CD4-positive, alpha-beta T cell treated with Interleukin-17A for 1 hour (primary cell): ENCODE measurements around the gene RALGPS1.

Experiments used
- DNase-seq: peaks from one replicate; pipeline ENCODE4 v3.0.0-alpha.2; 2020

RALGPS1 gene

DNA sequence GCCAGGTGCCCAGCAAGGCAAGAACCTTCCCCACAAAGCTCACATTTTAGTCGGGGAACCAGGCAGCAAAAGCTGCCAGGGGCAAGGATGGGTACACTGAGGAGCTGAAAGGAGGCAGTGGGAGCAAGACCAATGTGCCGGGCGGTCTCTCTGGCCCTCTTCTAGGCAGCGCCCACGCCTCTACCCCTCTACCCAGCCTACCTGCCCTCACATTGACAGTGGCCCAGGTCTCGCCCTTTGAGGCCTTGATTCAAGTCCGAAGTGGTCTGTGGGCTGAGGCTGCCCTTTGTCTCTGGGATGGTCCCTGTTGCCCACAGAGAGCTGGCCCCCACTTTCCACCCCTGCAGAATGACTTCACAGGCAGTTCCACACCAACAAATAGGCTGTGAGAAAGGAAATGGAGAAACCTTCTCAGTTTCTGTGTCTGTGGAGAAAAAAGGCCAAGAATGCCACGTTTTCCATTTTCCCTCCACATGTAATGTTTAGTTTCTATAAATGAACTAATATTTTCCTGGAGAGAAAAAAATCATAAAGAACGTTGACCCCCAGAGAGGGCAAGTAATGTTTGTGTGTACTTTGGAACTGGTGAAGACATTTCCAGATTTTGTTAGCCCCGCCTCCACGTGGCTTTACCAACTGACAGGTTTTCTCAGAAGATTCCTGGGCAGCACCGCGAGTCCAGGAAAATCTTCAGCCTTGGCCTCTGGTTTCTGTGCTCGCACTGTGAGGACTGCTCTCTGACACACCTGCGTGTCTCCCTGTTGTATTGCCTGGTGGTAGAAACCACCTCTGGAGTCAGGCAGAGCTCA is 265.3 kb downstream of the RALGPS1 start:
- no peak for DNase-seq

DNA sequence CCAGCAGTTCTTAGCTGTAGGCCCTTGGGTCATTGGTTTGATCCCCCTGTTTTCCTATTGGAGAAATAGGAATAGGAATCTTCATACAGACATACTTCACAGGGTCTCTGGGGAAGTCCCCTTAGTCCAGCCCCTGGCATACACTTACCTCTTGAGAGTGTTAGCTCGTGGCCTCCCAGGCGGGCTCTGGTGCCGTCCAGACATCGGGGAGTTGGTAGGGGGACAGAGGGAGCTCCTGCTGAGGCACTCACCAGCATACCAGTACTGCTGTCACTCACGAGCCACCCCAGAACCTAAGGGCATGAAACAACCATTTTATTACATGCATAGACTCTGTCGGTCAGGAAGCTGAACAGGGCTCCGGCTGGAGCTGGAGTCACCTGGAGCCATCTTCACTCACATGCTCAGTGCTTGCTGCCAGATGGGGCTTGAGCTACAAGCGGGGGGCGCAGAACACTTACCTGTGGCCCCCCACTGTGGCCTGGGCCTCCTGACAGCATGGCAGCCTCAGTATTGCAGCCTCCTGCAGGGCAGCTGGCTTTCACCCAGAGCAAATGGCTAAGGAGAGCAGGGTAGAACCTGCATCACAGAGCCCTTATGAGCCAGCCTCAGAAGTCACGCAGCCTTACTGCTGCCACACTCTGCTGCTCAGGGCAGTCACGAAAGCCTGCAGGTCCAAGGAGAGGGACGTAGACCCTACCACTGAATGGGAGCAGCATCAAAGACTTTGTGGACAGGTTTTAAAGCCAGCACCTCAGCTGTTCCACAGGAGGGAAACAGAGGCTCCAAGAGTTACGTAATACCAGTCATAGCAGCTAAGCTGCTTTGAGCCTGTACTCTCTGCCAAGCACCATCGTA is 266.1 kb downstream of the RALGPS1 start:
- no peak for DNase-seq

DNA sequence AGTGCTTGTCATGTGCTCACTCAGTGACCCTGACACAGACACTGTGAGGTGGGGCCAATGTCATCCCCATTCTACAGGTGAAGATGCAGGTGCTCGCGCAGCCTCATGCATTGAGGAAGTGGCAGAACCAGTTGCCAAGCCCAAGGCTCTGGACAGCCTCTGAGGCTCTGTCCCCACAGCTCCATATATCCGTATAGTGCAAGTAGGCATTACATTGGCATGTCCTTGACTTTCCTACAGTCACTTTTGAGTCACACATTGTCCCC is 266.7 kb downstream of the RALGPS1 start:
- no peak for DNase-seq

DNA sequence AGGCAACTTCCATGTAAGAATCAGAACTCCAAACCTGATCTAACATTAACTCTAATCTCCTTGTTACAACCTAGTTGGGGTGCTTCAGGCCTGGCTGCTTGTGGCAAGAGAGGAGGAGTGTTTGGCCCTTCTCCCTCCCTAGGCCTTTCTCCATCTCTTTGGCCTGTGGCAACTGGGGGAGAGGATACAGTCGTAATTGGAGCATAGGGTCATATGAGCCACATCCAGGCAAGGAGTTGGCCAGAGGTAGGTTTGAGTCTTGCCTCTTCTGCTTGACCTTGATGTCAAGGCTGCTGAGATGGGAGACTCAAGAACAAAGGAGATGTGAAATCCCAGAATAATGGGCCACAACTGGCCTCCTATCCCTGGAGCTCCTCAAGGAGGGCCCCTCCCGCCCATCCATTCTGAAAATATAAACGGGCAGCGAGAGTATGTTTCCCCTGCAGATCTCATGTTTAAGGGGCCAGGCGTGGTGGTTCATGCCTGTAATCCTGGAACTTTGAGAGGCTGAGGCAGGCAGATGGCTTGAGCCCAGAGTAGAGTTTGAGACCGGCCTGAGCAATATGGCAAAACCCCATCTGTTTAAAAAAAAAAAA is 267.1 kb downstream of the RALGPS1 start:
- no peak for DNase-seq

DNA sequence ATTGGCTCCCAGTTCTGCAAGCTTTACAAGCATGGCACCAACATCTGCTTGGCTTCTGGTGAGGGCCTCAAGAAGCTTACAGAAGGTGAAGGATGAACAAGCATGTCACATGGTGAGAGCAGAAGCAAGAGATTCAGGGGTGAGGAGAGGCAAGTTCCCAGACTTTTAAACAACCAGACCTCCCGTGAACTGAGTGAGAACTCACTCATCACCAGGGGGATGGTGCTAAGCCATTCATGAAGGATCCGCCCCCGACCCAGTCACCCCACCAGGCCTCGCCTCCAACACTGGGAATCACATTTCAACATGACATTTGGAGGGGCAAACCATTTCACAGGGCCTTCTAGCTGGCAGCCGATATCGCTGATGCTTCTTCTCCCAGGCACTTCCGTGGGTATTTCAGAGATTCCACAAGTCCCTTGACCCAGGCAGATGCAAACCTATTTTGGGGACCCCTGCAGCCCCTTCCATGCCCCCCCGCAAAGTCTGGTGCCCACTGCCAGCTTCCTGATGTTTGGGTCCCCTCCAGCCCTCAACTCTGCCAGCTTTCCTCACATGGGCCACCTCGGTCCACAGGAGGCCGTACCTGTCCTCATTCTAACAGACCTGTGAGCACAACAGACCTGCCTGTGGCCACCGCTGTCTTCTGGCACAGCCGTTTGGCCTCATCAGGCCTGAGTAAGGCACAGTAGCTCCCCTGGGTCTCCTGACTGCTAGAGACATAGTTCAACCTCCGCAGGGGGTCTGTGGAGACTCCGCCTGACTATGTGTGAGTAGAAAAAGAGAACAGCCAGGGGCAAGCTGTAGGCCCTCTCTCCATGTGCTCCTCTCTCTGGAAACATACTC is 268.5 kb downstream of the RALGPS1 start:
- no peak for DNase-seq

DNA sequence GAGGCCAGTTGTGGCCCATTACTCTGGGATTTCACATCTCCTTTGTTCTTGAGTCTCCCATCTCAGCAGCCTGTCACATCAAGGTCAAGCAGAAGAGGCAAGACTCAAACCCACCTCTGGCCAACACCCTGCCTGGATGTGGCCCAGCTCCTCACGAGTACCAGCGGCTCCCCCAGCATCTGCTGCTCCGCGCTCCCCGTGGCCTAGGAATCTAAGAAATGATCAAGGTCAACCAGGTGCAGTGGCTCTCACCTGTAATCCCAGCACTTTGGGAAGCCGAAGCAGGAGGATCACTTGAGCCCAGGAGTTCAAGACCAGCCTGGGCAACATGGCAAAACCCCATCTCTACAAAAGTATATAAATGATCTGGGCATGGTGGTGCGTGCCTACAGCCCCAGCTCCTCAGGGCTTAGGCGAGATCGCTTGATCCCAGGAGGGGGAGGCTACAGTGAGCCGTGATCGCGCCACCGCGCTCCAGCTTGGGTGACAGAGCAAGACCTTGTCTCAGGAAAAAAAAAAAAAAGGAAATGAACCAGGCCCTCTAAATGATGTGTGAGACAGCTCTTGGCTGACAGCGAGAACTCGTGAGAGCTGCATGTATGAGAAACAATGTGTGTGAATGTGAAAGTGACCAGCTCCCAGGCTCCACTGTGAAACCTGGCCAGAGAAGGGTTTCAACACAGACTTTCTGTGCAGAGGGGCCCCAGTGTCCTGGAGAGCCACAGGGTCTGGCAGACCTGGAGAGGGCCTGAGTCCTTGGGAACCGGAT is 269.4 kb downstream of the RALGPS1 start:
- no peak for DNase-seq

DNA sequence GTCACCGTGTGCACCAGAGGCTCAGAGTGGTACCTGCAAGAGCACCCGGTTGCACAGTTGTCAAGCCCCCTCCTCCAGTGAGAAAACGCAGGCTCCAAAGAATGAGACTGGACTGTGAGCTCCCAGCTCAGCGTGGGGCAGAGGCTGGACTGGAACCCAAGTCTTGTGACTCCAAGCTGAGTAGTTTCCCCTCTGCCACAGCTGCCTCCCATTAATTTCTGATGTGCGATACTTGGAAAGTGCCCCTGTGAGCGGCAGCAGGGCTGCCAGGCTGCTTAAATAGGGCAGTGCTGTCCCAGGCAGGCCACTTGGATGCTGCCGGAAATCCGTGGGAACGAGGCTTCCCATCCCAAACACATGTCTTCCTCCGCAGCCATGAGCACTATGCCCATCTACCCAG is 270.1 kb downstream of the RALGPS1 start:
- DNase-seq: no peak

DNA sequence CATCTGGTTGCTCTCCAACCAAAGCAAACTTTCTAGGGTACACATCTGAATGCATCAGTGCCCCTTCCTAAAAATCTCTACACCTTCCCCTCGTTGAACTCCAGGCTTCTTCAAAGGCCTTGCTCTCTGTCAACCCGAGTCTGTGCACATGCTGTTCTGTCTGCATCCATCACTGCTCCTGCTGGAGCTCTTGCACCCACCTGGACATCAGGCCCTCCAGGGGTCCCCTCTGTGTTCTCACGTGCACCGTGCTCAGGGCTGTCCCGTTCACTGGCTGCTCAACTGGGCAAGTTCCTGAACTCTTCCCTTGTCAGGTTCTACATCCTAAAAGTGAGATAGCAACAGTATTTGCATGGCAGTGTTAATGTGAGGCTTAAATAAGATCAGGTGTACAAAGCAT is 270.6 kb downstream of the RALGPS1 start:
- DNase-seq: no peak

DNA sequence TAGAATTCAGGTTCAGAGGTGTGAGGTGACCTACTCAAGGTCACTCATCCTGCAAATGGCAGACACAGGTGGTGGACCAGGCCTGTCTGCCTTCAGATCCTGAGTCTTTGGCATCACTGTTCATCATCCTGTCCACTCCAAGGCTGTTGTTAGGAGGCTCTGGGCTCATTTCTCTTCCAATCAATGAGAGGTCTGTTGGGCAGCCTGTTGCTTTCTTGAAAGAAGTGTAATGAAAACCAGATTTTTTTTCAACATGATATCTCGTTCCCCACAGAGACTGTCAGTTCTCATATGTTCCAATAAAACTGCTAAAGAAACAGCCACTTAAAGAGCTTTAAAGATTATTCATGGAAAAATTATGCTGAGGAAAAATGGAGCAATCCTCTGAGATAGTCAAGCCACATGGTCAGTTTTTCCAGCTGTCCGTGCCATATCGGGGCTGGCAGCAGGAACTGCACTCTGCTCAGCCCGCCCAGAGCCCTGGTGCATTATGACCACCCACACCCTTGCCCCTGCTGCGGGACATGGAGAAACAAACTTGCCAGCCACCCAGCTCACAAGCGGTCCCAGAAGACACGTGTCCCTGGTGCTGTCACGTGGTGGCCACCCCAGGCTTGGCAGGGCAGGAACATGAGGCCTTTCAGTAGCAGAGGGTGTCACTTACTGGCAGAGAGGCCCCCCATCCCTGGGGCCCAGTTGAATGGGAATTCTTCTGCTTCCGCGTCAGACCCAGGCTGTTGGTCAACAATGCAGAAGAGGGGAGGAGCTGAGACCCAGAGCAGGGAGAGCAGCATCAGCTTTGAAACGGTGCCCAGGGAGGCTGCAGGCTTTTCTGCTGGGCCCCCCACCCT is 271.6 kb downstream of the RALGPS1 start:
- no peak for DNase-seq

DNA sequence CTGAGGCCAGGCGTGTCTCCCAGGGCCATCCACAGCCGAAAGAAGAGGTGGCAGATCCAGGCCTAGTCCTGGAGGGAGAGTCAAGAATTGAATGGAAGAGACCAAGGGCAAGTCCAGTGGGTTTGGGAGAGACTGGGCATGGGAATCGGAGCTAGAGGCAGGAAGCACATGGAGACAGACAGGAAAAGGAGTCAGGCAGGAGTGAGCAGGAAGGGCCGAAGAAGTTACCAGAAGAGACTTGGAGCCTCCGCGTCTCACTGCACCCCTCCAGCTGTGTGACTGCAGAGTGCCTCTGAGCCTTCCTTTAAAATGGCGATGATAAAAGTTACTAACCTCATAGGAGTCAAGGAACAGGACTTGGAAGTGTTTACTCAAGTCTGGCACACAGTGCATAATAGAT is 272.2 kb downstream of the RALGPS1 start:
- no peak for DNase-seq

DNA sequence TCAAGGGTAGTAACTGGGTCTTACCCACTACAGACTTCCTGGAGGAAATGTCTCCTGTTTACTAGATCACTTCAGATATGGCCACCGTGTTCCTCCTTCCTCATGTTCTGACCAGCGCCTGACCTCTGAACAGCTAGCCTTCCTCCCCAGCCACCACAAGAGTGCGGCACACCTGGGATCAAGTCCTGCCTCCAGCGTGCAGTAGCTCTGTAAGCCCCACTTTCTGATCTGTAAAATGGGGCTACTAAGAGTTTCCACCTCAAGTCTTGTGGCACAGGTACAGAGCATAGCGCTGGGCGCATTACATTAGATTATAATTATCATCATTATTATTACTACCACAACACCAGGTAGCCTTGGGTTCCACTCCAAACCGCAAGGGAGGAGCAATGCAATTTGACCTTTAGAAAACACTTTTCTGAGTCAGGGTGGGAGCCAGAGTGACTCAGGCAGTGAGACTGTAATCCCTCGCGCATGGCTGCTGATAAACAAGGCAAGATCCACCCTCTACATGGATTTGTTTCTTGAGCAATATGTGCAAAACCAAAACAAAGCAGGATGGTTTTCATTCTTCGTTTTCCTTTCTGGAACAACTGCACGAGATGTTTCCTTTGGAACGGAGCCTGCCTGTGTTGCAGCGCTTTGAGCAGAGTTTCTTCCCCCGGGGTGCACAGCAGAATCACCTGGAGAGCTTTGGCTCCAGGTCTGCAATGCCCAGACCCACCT is 272.8 kb downstream of the RALGPS1 start:
- DNase-seq: no peak

DNA sequence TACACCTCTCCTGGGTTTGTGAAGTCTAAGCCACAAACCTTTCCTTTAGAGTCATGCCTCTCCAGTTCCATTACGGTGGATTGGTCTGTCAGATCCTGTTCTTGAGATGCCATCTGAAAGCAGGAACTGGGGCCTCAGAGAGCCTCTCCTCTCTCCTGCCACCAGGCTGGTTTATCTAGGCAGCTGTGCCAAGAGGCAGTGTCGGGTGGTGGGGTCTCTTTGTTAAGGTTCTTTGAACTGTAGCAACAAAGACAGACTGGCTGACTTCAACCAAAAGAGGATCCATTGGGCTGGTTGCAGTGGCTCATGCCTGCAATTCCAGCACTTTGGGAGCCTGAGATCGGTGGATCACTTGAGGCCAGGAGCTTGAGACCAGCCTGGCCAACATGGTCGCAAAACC is 273.8 kb downstream of the RALGPS1 start:
- no peak for DNase-seq

DNA sequence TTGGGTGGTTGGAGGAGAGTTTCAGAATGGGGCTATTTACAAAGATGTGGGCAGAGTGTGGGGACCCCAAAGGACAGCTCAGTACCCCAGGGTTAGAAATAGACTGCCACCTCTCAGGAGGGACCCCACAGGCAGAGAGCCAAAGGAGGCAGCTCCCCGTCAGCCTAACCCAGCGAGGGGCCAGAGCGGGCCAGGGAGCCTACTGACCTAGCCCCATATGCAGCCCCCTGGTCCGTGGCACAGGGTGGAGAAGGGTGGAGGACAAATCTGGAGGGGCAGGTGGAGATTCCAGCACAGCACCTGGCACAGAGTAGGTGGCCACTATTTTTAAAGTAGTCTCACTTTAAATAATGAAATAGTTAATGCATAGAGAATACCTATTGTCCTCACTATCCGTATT is 275.0 kb downstream of the RALGPS1 start:
- DNase-seq: no peak

DNA sequence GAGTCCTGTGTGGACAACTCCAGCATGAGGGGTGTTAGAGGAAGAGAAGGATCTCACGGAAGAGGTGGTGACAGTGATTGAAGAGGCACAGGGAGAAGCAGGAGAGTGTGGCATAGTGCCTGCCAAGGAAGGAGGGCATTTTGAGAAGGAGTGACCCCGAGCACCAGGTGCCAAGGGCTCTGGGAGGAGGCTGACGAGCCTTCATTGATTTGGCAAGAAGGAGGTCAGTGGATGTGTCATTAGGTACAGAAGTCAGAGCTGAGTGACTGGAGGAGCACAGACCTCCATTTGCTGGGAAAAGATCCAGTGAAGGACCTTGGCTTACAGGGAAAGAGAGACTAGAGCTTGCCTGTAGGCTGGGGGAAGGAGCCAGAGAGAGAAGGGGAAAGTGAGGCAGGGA is 278.2 kb downstream of the RALGPS1 start:
- DNase-seq: no peak

DNA sequence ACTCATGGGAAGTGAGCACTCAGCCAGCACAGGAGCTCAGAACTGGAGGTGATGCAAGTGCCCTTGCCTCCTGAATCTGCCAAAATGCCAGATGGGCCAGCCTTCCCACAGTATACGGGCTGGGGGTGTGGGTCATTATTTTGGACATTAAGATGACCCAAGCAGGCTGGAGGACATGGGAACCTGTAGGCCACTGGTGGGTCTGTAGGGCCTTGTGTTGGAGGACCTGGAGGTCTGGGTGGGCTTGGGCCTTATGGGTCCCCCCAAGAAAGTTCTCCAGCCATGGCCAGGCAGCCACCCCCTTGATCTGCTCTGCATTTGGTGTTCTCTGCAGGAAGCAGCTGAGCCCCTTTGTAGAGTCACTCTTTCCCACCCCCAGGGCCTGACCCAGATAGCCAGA is 278.9 kb downstream of the RALGPS1 start:
- no peak for DNase-seq

DNA sequence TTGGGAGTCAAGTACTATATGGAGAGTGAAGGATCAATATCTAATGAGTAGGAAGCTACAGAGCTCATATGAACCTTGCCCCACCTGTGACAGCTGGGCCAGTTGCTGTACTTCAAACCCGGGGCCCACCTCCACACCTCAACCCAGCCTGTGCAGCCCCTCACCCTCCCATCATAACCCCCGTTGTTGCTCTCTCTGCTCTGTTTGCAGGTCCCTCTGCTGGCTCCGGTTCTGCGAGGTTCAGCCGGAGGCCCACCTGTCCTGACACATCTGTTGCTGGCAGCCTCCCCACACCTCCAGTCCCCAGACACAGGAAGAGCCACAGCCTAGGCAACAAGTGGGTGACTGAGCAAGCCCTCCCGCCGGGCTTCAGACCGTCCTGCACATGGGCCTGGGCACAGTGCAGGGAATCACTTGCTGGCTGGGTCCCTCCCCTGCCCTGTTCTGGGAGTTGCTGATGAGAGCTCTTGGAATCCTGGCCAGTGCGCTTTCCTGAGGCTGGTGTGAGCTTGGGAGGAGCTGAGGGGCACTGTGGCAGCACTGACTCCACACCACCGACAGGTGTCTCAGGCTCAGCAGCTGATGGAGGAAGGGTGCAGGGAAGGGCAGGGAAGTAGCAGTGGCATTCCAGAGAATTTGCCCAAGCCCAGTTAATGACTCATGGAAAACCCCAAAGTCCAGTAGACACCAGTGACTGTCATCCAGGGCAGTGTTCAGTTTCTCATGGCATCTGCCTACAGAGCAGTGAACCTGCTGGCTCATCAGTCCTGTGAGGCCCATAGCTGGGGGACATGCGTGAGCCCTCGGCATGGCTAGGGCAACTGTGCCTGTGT is 280.5 kb downstream of the RALGPS1 start:
- DNase-seq: no peak

DNA sequence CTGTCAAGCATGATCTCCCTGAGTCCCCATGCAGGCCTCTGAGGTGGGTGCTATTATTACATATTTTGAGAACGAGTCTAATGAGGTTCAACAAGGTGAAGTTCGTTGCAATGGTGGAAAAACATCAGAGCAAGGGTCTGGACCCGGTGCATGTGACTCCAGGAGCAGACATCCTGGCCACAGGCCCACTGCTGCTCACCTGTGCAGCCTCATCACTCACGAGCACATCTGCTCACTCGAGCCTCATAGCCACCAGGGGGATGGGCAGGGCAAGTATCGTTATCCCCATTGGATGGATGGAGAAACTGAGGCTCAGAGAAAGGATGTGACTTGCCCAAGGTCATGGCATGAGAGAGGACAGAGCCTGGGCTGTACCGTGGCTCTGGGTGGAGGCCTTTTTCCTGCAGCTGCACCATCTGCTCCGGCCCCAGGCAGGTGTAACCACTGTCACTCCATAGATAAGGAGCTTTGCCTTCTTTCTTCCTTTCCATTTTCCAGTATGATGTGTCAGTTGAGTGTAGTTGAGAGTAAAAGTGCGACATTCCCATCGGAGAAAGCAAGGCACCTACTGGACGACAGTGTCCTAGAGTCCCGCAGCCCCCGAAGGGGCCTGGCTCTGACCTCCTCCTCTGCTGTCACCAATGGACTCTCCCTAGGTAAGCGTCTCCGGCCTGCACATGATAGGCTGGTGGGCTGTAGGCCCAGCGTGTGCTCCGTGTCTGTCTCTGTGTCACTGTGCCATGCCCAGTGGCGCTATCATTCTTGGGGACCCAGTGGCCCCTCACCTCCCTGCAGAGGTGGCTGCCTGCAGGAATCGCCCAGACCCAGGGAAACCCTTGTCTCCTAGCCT is 281.6 kb downstream of the RALGPS1 start:
- DNase-seq: no peak

DNA sequence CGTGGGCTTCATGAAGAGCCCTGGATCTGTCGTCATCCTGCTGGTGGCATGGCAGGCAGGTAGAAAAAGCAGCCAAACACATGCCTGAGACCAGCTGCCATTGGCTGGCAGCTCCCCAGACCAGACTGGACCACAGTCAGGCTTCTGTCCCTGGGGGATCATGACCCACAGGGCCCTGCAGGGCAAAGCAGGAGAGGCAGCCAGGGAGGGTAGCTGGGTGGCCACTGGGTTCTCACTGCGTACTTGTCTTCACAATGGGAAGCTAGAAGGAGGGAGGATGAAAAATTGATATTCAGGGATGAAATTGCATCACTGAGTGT is 282.2 kb downstream of the RALGPS1 start:
- DNase-seq: no peak
